H1 (cell line): ENCODE data around the gene VAMP2. TPM values are rescaled to one million over a fixed set of nuclear protein-coding genes. Genes with fewer than 3 reads are reported as not detected.
A peak's percentile ranks its signal among the peaks of the same experiment; 100 is the strongest.

Experiments
- ASH2L ChIP-seq: fragments of 200-600, 300-600 bp; sonication (generic); IDR thresholded peaks from one replicate; pipeline ENCODE4 v1.7.1; 2017; ENCODE audit warnings: low read length
- CTBP2 ChIP-seq: IDR thresholded peaks from 2 replicates; pipeline ENCODE4 v1.7.0; 2011; ENCODE audit warnings: borderline replicate concordance, mild to moderate bottlenecking, moderate library complexity, mixed read lengths, low read length; ENCODE audit not compliant: insufficient read depth, insufficient read length
- KDM1A ChIP-seq: fragments of 200-600, 300-600 bp; sonication (generic); IDR thresholded peaks from 2 replicates; pipeline ENCODE4 v1.7.1; 2016; ENCODE audit warnings: mild to moderate bottlenecking, low read length, borderline replicate concordance
- POU5F1 ChIP-seq: IDR thresholded peaks from 2 replicates; pipeline ENCODE4 v1.6.1; 2011; ENCODE audit warnings: low read depth, mild to moderate bottlenecking, low read length, moderate library complexity
- SAP30 ChIP-seq: fragments of 300-600 bp; sonication (generic); IDR thresholded peaks from 2 replicates; pipeline ENCODE4 v1.7.1; 2012; ENCODE audit warnings: low read length, moderate library complexity, mild to moderate bottlenecking, inconsistent platforms; ENCODE audit not compliant: insufficient read depth, insufficient replicate concordance
- polyA plus RNA-seq, 7 experiments: library from polyadenylated mRNA; depleted of rRNA in 3 of 7; stranded (reverse) in 5 of 7; unstranded in 2 of 7; fragments of >200 nt in 5 of 7; fragments of 200-250 nt in 2 of 7; gene quantifications; 1 replicate in 5 of 7; 2 replicates in 1 of 7; 4 replicates in 1 of 7; pipeline versions ENCODE4 v1.2.1 to v1.2.3, GENCODE V29; 2011 to 2013; ENCODE audit warnings: missing spikeins in 2 of 7, mixed read lengths in 2 of 7
- total RNA-seq: library from RNA; stranded (reverse); fragmentation: NEBNext Ultra II Directional; extraction: Animal tissue kit (Norgen Biotek cat#: 25700); gene quantifications from 2 replicates; pipeline ENCODE4 v1.2.1, GENCODE V29; 2021
- TF ChIP-seq, protein P1 (sequence below): fragments of 300-600 bp; sonication (generic); IDR thresholded peaks from 2 replicates; pipeline ENCODE4 v1.7.1; 2012; ENCODE audit warnings: low read length, moderate library complexity, mild to moderate bottlenecking, inconsistent platforms; ENCODE audit not compliant: insufficient replicate concordance

VAMP2 gene
- total and polyA plus RNA-seq, 2 of the 8 experiments (the other 6 are each of a cell fraction or from before 2014, with no cell fraction given), result 19.3 to 20.5 TPM

DNA sequence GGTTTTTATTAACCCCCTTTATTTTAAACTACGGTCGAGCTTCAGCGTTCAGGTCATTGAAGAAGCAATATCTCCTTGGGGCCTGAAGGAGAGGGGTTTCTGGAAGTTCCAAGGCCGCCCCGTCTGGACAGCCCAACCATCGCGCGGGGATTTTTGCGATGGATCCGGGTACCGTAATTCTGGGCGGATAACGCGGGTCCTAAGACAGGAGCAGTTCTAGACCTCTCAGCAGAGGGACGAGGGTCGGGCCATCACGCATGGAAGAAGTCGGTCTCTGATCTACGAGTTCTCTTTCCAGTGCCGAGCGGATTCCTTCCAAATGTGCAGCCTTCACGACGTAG is 23.7 kb upstream of the VAMP2 start (continued):
- TF ChIP-seq, protein P1, sequence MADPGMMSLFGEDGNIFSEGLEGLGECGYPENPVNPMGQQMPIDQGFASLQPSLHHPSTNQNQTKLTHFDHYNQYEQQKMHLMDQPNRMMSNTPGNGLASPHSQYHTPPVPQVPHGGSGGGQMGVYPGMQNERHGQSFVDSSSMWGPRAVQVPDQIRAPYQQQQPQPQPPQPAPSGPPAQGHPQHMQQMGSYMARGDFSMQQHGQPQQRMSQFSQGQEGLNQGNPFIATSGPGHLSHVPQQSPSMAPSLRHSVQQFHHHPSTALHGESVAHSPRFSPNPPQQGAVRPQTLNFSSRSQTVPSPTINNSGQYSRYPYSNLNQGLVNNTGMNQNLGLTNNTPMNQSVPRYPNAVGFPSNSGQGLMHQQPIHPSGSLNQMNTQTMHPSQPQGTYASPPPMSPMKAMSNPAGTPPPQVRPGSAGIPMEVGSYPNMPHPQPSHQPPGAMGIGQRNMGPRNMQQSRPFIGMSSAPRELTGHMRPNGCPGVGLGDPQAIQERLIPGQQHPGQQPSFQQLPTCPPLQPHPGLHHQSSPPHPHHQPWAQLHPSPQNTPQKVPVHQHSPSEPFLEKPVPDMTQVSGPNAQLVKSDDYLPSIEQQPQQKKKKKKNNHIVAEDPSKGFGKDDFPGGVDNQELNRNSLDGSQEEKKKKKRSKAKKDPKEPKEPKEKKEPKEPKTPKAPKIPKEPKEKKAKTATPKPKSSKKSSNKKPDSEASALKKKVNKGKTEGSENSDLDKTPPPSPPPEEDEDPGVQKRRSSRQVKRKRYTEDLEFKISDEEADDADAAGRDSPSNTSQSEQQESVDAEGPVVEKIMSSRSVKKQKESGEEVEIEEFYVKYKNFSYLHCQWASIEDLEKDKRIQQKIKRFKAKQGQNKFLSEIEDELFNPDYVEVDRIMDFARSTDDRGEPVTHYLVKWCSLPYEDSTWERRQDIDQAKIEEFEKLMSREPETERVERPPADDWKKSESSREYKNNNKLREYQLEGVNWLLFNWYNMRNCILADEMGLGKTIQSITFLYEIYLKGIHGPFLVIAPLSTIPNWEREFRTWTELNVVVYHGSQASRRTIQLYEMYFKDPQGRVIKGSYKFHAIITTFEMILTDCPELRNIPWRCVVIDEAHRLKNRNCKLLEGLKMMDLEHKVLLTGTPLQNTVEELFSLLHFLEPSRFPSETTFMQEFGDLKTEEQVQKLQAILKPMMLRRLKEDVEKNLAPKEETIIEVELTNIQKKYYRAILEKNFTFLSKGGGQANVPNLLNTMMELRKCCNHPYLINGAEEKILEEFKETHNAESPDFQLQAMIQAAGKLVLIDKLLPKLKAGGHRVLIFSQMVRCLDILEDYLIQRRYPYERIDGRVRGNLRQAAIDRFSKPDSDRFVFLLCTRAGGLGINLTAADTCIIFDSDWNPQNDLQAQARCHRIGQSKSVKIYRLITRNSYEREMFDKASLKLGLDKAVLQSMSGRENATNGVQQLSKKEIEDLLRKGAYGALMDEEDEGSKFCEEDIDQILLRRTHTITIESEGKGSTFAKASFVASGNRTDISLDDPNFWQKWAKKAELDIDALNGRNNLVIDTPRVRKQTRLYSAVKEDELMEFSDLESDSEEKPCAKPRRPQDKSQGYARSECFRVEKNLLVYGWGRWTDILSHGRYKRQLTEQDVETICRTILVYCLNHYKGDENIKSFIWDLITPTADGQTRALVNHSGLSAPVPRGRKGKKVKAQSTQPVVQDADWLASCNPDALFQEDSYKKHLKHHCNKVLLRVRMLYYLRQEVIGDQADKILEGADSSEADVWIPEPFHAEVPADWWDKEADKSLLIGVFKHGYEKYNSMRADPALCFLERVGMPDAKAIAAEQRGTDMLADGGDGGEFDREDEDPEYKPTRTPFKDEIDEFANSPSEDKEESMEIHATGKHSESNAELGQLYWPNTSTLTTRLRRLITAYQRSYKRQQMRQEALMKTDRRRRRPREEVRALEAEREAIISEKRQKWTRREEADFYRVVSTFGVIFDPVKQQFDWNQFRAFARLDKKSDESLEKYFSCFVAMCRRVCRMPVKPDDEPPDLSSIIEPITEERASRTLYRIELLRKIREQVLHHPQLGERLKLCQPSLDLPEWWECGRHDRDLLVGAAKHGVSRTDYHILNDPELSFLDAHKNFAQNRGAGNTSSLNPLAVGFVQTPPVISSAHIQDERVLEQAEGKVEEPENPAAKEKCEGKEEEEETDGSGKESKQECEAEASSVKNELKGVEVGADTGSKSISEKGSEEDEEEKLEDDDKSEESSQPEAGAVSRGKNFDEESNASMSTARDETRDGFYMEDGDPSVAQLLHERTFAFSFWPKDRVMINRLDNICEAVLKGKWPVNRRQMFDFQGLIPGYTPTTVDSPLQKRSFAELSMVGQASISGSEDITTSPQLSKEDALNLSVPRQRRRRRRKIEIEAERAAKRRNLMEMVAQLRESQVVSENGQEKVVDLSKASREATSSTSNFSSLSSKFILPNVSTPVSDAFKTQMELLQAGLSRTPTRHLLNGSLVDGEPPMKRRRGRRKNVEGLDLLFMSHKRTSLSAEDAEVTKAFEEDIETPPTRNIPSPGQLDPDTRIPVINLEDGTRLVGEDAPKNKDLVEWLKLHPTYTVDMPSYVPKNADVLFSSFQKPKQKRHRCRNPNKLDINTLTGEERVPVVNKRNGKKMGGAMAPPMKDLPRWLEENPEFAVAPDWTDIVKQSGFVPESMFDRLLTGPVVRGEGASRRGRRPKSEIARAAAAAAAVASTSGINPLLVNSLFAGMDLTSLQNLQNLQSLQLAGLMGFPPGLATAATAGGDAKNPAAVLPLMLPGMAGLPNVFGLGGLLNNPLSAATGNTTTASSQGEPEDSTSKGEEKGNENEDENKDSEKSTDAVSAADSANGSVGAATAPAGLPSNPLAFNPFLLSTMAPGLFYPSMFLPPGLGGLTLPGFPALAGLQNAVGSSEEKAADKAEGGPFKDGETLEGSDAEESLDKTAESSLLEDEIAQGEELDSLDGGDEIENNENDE, result peak; percentile 52
- TF ChIP-seq POU5F1 (0 out of 2 replicates have a peak, but pooled peaks have one; percentile 15), CTBP2 (no peak), KDM1A (0 out of 2 replicates have a peak, but pooled peaks have one; percentile 9), SAP30 (no peak), ASH2L (peak; percentile 100)
